Measurements from ENCODE around the gene SUPT7L. TPM values are rescaled to one million over a fixed set of nuclear protein-coding genes. Genes with fewer than 3 reads are reported as not detected.

The SUPT7L gene
- polyA plus RNA-seq, 1 donor (not counting 4 experiments of a cell fraction or from before 2014, with no cell fraction given): 39.8 TPM

- Histone ChIP-seq H3K9me3 (ENCODE audit: control insufficient read depth, low read depth, low read length) (no peaks in the 10 kb centered on the region), H3K4me3 (ENCODE audit: control insufficient read depth in 2 of 3, extremely low read depth in 1 of 3, insufficient read depth in 2 of 3, low read depth in 1 of 3, low read length in 3 of 3) (no peak overlapping the region), H3K9ac (ENCODE audit: control insufficient read depth, extremely low read depth, insufficient read depth, low read length) (no peak overlapping the region), H3K36me3 (ENCODE audit: control insufficient read depth in 2 of 2, extremely low read depth in 1 of 2, insufficient read depth in 2 of 2, low read length in 2 of 2) (peaks cover 8 to 13% of the 10 kb centered on the region in 2 experiments), H3K27me3 (ENCODE audit: control insufficient read depth, extremely low read depth, insufficient read depth, low read length) (no peaks in the 10 kb centered on the region), H2AFZ (ENCODE audit: control insufficient read depth, low read length) (no peak overlapping the region), H3K4me2 (ENCODE audit: control insufficient read depth, extremely low read depth, insufficient read depth, low read depth, low read length) (no peak overlapping the region), H3K9me1 (ENCODE audit: control insufficient read depth, extremely low read depth, insufficient read depth, low read length) (no peaks in the 10 kb centered on the region), H4K20me1 (ENCODE audit: control insufficient read depth, extremely low read depth, insufficient read depth, low read length) (no peaks in the 10 kb centered on the region), H3K27ac (ENCODE audit: control insufficient read depth, insufficient read depth, low read length) (no peak overlapping the region), H3K4me1 (ENCODE audit: control insufficient read depth, extremely low read depth, insufficient read depth, low read length) (peaks cover 16% of the 10 kb centered on the region), H3K79me2 (ENCODE audit: control insufficient read depth, insufficient read depth, low read length) (no peaks in the 10 kb centered on the region)
- DNase-seq (ENCODE audit: low read depth, low spot score): no peak
- dilution Hi-C loops (cut with MboI; ENCODE audit: extremely low pct_ligation_motif_present, low sequenced_read_pairs): no loop called here
- no peak for FAIRE-seq
- peak in 1 of 3 experiments; percentile 4 for TF ChIP-seq CTCF (optimal IDR thresholded peaks at IDR 0.05 in 1 of 3, IDR thresholded peaks at IDR 0.05 in 1 of 3, conservative IDR thresholded peaks at IDR 0.05 in 1 of 3; ENCODE audit: extremely low read depth in 1 of 3, insufficient read depth in 2 of 3, low read length in 3 of 3)
- no peak for TF ChIP-seq EZH2 (IDR thresholded peaks at IDR 0.05; ENCODE audit: low read length)
Observed at GRCh38 chr2:27621524-27621923, 41.9 kb downstream of the SUPT7L start.

- H3K9me1 ChIP-seq (ENCODE audit: control insufficient read depth, extremely low read depth, insufficient read depth, low read length): no peaks in the 10 kb centered on the region
- H3K79me2 ChIP-seq (ENCODE audit: control insufficient read depth, insufficient read depth, low read length): no peaks in the 10 kb centered on the region
- no peaks in the 10 kb centered on the region for H4K20me1 ChIP-seq (ENCODE audit: control insufficient read depth, extremely low read depth, insufficient read depth, low read length)
- H3K27me3 ChIP-seq (ENCODE audit: control insufficient read depth, extremely low read depth, insufficient read depth, low read length): no peaks in the 10 kb centered on the region
- H3K36me3 ChIP-seq (ENCODE audit: control insufficient read depth in 2 of 2, extremely low read depth in 1 of 2, insufficient read depth in 2 of 2, low read length in 2 of 2): peaks cover 8 to 19% of the 10 kb centered on the region in 2 experiments
- H3K9ac ChIP-seq (ENCODE audit: control insufficient read depth, extremely low read depth, insufficient read depth, low read length): no peak overlapping the region
- FAIRE-seq (no peak), DNase-seq (ENCODE audit: low read depth, low spot score) (no peak)
- no peak for TF ChIP-seq EZH2 (IDR thresholded peaks at IDR 0.05; ENCODE audit: low read length)
- TF ChIP-seq CTCF (optimal IDR thresholded peaks at IDR 0.05 in 1 of 3, IDR thresholded peaks at IDR 0.05 in 1 of 3, conservative IDR thresholded peaks at IDR 0.05 in 1 of 3; ENCODE audit: extremely low read depth in 1 of 3, insufficient read depth in 2 of 3, low read length in 3 of 3): no peak
- H2AFZ ChIP-seq (ENCODE audit: control insufficient read depth, low read length): no peak overlapping the region
- H3K27ac ChIP-seq (ENCODE audit: control insufficient read depth, insufficient read depth, low read length): no peak overlapping the region
- no peak overlapping the region for H3K4me3 ChIP-seq (ENCODE audit: control insufficient read depth in 2 of 3, extremely low read depth in 1 of 3, insufficient read depth in 2 of 3, low read depth in 1 of 3, low read length in 3 of 3)
- H3K4me1 ChIP-seq (ENCODE audit: control insufficient read depth, extremely low read depth, insufficient read depth, low read length): no peaks in the 10 kb centered on the region
- H3K9me3 ChIP-seq (ENCODE audit: control insufficient read depth, low read depth, low read length): no peaks in the 10 kb centered on the region
- no peak overlapping the region for H3K4me2 ChIP-seq (ENCODE audit: control insufficient read depth, extremely low read depth, insufficient read depth, low read depth, low read length)
- dilution Hi-C loops (cut with MboI; ENCODE audit: extremely low pct_ligation_motif_present, low sequenced_read_pairs): no loop called here
Observed at GRCh38 chr2:27615316-27615715, 48.1 kb downstream of the SUPT7L start.

All from keratinocyte (primary cell).